SK-N-SH treated with all-trans-retinoic acid at 6 μM for 48 hours (cell line): ENCODE measurements around the gene RBMS3.

Source experiments
- ATAC-seq: fragments of 200-7000 bp; cut with Tn5 transposase; 3 replicates; pipeline ENCODE4 v1.9.1; 2020; ENCODE audit warnings: mild to moderate bottlenecking, moderate library complexity
- CREB5 ChIP-seq: fragments of 250-450 bp; sonication (Bioruptor Pico); IDR thresholded peaks from 2 replicates; pipeline ENCODE4 v1.5.1; 2020; ENCODE audit warnings: low read depth, mild to moderate bottlenecking, moderate library complexity
- CSDC2 ChIP-seq: fragments of 250-450 bp; sonication (Bioruptor Pico); IDR thresholded peaks from 2 replicates; pipeline ENCODE4 v1.5.0; 2020; ENCODE audit warnings: mild to moderate bottlenecking, moderate library complexity
- CSRNP3 ChIP-seq: fragments of 250-450 bp; sonication (Bioruptor Pico); IDR thresholded peaks from 2 replicates; pipeline ENCODE4 v1.5.1; 2021; ENCODE audit warnings: mild to moderate bottlenecking, moderate library complexity
- ESRRG ChIP-seq: fragments of 250-450 bp; sonication (Bioruptor Pico); IDR thresholded peaks from 2 replicates; pipeline ENCODE4 v1.6.1; 2021; ENCODE audit warnings: mild to moderate bottlenecking
- GLIS3 ChIP-seq: fragments of 250-450 bp; sonication (Bioruptor Pico); IDR thresholded peaks from 2 replicates; pipeline ENCODE4 v1.5.0; 2020; ENCODE audit warnings: mild to moderate bottlenecking, moderate library complexity
- ISL1 ChIP-seq: fragments of 250-450 bp; sonication (Bioruptor Pico); IDR thresholded peaks from 2 replicates; pipeline ENCODE4 v2.1.2; 2022; ENCODE audit warnings: mild to moderate bottlenecking, moderate library complexity
- OSR1 ChIP-seq: fragments of 250-450 bp; sonication (Bioruptor Pico); IDR thresholded peaks from 2 replicates; pipeline ENCODE4 v1.8.0; 2022; ENCODE audit warnings: moderate library complexity, mild to moderate bottlenecking, inconsistent platforms
- PATZ1 ChIP-seq: fragments of 250-450 bp; sonication (Bioruptor Pico); IDR thresholded peaks from 2 replicates; pipeline ENCODE4 v1.8.0; 2020; ENCODE audit warnings: mild to moderate bottlenecking, moderate library complexity, borderline replicate concordance
- POU6F1 ChIP-seq: fragments of 250-450 bp; sonication (Bioruptor Pico); IDR thresholded peaks from 2 replicates; pipeline ENCODE4 v1.8.0; 2021; ENCODE audit warnings: low read depth, mild to moderate bottlenecking, moderate library complexity, borderline replicate concordance
- PPARA ChIP-seq: fragments of 250-450 bp; sonication (Bioruptor Pico); IDR thresholded peaks from 2 replicates; pipeline ENCODE4 v1.5.0; 2020; ENCODE audit warnings: mild to moderate bottlenecking, borderline replicate concordance
- RARB ChIP-seq: fragments of 250-450 bp; sonication (Bioruptor Pico); IDR thresholded peaks from 2 replicates; pipeline ENCODE4 v1.8.0; 2021; ENCODE audit warnings: mild to moderate bottlenecking, moderate library complexity
- TCF4 ChIP-seq: fragments of 250-450 bp; sonication (Bioruptor Pico); IDR thresholded peaks from 2 replicates; pipeline ENCODE4 v1.8.0; 2021; ENCODE audit warnings: mild to moderate bottlenecking, moderate library complexity, borderline replicate concordance
- TSHZ2 ChIP-seq: fragments of 250-450 bp; sonication (Bioruptor Pico); IDR thresholded peaks from 2 replicates; pipeline ENCODE4 v1.5.0; 2020; ENCODE audit warnings: mild to moderate bottlenecking, moderate library complexity
- ZC3H10 ChIP-seq: fragments of 250-450 bp; sonication (Bioruptor Pico); IDR thresholded peaks from 2 replicates; pipeline ENCODE4 v1.5.1; 2021; ENCODE audit warnings: mild to moderate bottlenecking, moderate library complexity
- ZNF70 ChIP-seq: fragments of 450-650 bp; formaldehyde crosslinking; IDR thresholded peaks from 2 replicates; pipeline ENCODE4 v1.5.0; 2020; ENCODE audit warnings: mild to moderate bottlenecking, moderate library complexity
- ZNF8 ChIP-seq: fragments of 450-650 bp; formaldehyde crosslinking; IDR thresholded peaks from 2 replicates; pipeline ENCODE4 v1.5.0; 2020; ENCODE audit warnings: mild to moderate bottlenecking, moderate library complexity

Gene RBMS3

GRCh38 chr3:29331456-29332194 is 50.8 kb downstream of the RBMS3 start (continued):
- TF ChIP-seq PATZ1 (CRISPR knock-in tag) (no peak), GLIS3 (no peak), OSR1 (CRISPR knock-in tag) (no peak)
- TF ChIP-seq, all 23 proteins: peak for 0

GRCh38 chr3:29332195-29332637 is 51.3 kb downstream of the RBMS3 start:
- no peak for ATAC-seq
- no peak for TF ChIP-seq ZNF70 (CRISPR knock-in tag)

GRCh38 chr3:29333576-29333975 is 52.7 kb downstream of the RBMS3 start:
- peak; percentile 16; the same call in 2 of the 3 replicates for ATAC-seq
- no peak for TF ChIP-seq GLIS3
- no peak for TF ChIP-seq OSR1 (CRISPR knock-in tag)
- no peak for TF ChIP-seq RARB (CRISPR knock-in tag)
- no peak for TF ChIP-seq POU6F1 (CRISPR knock-in tag)
- TF ChIP-seq, all 23 proteins: peak for 0

GRCh38 chr3:29334706-29335105 is 53.8 kb downstream of the RBMS3 start:
- TF ChIP-seq CSDC2 (CRISPR knock-in tag) (no peak), ISL1 (CRISPR knock-in tag) (peak; percentile 85)
- ATAC-seq = peak; percentile 7

- TF ChIP-seq PPARA (CRISPR knock-in tag) (no peak), ISL1 (CRISPR knock-in tag) (peak; percentile 85), ZC3H10 (CRISPR knock-in tag) (no peak), GLIS3 (no peak), CREB5 (CRISPR knock-in tag) (peak; percentile 48; the same call in 1 of the 2 replicates)
- TF ChIP-seq, all 23 proteins: peak for 2
- ATAC-seq = peak; percentile 87
Observed at GRCh38 chr3:29335438-29335837, 54.6 kb downstream of the RBMS3 start.

GRCh38 chr3:29335943-29336342 is 55.1 kb downstream of the RBMS3 start:
- TF ChIP-seq ESRRG (CRISPR knock-in tag) (0 out of 2 replicates have a peak, but pooled peaks have one; percentile 15), ZNF70 (CRISPR knock-in tag) (no peak), PATZ1 (CRISPR knock-in tag) (no peak), CSDC2 (CRISPR knock-in tag) (no peak)
- peak; percentile 2 for ATAC-seq

- no peak for ATAC-seq
- TF ChIP-seq TSHZ2 (CRISPR knock-in tag) (peak; percentile 42; the same call in 1 of the 2 replicates), ZNF8 (CRISPR knock-in tag) (0 out of 2 replicates have a peak, but pooled peaks have one; percentile 31), ZC3H10 (CRISPR knock-in tag) (no peak), TCF4 (CRISPR knock-in tag) (peak; percentile 52; the same call in 1 of the 2 replicates), CSRNP3 (no peak)
Observed at GRCh38 chr3:29337565-29337964, 56.7 kb downstream of the RBMS3 start.
